Measurements from ENCODE around the gene PIM2. TPM values are rescaled to one million over a fixed set of nuclear protein-coding genes. Genes with fewer than 3 reads are reported as not detected.

The PIM2 gene
- total RNA-seq, 1 donor from 2014 or later = 16.5 TPM

DNA sequence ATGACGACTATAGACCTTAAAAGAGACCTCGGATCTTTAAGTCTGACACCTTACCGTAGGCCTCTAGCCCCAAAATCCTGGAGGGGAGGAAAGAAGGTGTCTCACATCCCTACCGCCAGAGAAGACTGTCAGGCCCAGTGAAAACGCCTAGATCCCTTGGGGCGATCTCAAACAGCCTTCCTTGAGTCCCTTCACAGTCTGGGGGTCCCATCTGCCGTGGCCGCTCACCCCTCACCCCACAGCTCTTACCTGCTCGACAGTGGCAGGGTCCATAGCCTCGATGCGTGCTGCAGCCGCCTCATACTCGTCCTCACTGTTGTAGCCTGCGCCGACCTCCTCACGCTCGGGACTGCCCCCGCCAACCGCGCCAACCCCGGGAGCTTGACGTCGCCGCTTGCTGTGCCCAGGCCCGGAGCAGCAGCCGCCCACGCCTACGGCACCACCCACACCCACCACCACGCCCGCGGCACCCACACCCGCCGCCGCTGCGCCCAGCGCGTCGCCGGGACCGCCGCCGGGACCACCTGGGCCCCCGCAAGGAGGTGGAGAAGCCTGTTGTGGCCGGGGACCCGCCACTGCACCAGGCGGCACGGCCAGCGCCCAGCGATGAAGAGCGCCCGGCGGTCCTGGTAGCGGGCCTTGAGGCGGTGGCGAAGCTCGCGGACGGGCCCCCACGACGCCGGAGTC, 38.0 kb upstream of the PIM2 start:
- Mint-ChIP-seq H3K27me3 (ENCODE audit: unreplicated experiment) (peaks cover 8% of the 10 kb centered on the region), H3K9me3 (ENCODE audit: unreplicated experiment) (peaks cover 6% of the 10 kb centered on the region), H3K27ac (ENCODE audit: unreplicated experiment) (peak overlapping the region; percentile 75), H3K4me3 (ENCODE audit: unreplicated experiment) (peak overlapping the region; percentile 86), H3K4me1 (ENCODE audit: low read depth, unreplicated experiment) (peaks cover 7% of the 10 kb centered on the region), H3K36me3 (ENCODE audit: unreplicated experiment) (no peaks in the 10 kb centered on the region)
- DNase-seq = peak; percentile 20
- TF ChIP-seq CTCF (IDR thresholded peaks at IDR 0.05; ENCODE audit: partially characterized antibody, unreplicated experiment) = no peak

GRCh38 chrX:48948589-48948988, 29.8 kb upstream of the PIM2 start:
- Mint-ChIP-seq H3K9me3 (ENCODE audit: unreplicated experiment) (no peaks in the 10 kb centered on the region), H3K27me3 (ENCODE audit: unreplicated experiment) (no peaks in the 10 kb centered on the region), H3K4me1 (ENCODE audit: low read depth, unreplicated experiment) (no peaks in the 10 kb centered on the region), H3K36me3 (ENCODE audit: unreplicated experiment) (no peaks in the 10 kb centered on the region), H3K4me3 (ENCODE audit: unreplicated experiment) (no peak overlapping the region), H3K27ac (ENCODE audit: unreplicated experiment) (no peak overlapping the region)
- no peak for TF ChIP-seq CTCF (IDR thresholded peaks at IDR 0.05; ENCODE audit: partially characterized antibody, unreplicated experiment)
- no peak for DNase-seq

- peak; percentile 57 for DNase-seq
- H3K9me3 Mint-ChIP-seq (ENCODE audit: unreplicated experiment) = no peaks in the 10 kb centered on the region
- H3K4me3 Mint-ChIP-seq (ENCODE audit: unreplicated experiment) = peak overlapping the region; percentile 63
- peak; percentile 57 for TF ChIP-seq CTCF (IDR thresholded peaks at IDR 0.05; ENCODE audit: partially characterized antibody, unreplicated experiment)
- H3K4me1 Mint-ChIP-seq (ENCODE audit: low read depth, unreplicated experiment) = peaks cover 8% of the 10 kb centered on the region
- no peaks in the 10 kb centered on the region for H3K36me3 Mint-ChIP-seq (ENCODE audit: unreplicated experiment)
- no peak overlapping the region for H3K27ac Mint-ChIP-seq (ENCODE audit: unreplicated experiment)
- no peaks in the 10 kb centered on the region for H3K27me3 Mint-ChIP-seq (ENCODE audit: unreplicated experiment)
Measured at GRCh38 chrX:48945517-48946348, 26.9 kb upstream of the PIM2 start.

DNA sequence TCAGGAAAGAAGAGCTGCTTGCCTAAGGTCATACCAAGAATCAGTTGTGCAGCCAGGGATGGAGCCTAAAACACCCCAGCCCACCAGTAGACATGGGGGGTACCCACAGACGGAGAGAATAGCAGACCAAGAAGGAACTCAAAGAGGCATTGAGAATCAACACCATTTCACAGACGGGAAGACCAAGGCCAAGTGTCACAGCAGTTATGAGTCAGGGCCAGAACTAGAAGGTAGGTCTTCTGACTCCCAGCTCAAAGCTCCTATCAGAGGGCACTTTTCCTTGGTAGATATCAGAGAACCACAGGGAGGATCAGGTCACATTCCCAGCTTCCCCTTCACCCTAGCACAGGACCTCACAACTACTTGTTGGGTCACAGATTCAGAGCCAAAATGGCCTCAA, 24.1 kb upstream of the PIM2 start:
- no peak for TF ChIP-seq CTCF (IDR thresholded peaks at IDR 0.05; ENCODE audit: partially characterized antibody, unreplicated experiment)
- no peaks in the 10 kb centered on the region for H3K36me3 Mint-ChIP-seq (ENCODE audit: unreplicated experiment)
- peak overlapping the region; percentile 43 for H3K27ac Mint-ChIP-seq (ENCODE audit: unreplicated experiment)
- H3K4me1 Mint-ChIP-seq (ENCODE audit: low read depth, unreplicated experiment) = peaks cover 9% of the 10 kb centered on the region
- DNase-seq = no peak
- H3K27me3 Mint-ChIP-seq (ENCODE audit: unreplicated experiment) = no peaks in the 10 kb centered on the region
- no peaks in the 10 kb centered on the region for H3K9me3 Mint-ChIP-seq (ENCODE audit: unreplicated experiment)
- no peak overlapping the region for H3K4me3 Mint-ChIP-seq (ENCODE audit: unreplicated experiment)
